Effector CD8-positive, alpha-beta T cell (primary cell): ENCODE data around the gene PTRHD1.
A peak's percentile ranks its signal among the peaks of the same experiment; 100 is the strongest.
"Not testable (repeated sequence)": the region's sequence is repeated elsewhere in the genome, so short reads cannot be mapped to it uniquely, and the experiment has no call there.

ENCODE experiments used
- DNase-seq: peaks from one replicate; lab custom pipeline; 2025; lab: John Stamatoyannopoulos, UW
- total RNA-seq, 4 experiments: gene quantifications; one replicate each; lab custom pipeline; 2026; lab: John Stamatoyannopoulos, UW

PTRHD1 gene, protein sequence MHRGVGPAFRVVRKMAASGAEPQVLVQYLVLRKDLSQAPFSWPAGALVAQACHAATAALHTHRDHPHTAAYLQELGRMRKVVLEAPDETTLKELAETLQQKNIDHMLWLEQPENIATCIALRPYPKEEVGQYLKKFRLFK
- total RNA-seq: 6.3 to 10.1 (median 8.5) reads per million in 4 experiments

DNA sequence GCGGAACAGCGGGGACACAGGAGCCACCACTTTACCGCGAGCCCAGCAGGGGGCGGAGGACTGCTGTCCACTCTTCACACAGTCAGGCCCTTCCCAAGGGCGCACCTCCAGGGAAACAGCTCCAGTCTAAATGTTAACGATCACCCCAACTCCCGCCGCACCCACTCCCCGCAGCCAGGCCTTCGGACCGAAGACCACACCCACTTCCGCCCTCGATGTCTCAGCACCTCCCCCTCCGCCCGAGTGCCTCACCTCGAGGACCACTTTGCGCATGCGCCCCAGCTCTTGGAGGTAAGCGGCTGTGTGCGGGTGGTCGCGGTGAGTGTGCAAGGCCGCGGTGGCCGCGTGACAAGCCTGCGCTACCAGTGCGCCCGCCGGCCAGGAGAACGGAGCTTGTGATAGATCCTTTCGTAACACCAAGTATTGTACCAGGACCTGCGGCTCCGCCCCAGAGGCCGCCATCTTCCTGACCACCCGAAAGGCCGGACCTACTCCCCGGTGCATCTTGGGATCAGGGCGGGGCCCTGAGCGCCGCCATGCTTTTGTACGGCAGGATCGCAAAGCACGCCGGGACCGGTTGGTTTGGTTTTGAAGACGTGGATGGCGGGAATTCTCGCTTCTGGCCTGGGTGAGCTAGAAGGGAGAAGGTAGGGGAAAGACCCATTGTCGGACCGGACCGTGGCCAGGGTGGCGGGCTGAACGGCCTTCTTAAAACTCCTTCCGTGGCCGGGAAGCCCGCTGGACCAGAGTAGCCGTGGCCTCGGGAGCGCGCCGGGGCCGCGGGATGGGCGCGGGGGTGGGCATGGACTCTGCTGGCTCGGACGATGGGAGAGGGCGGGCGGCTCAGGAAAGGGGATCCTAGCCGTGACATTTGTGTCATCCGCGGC is at the start of gene PTRHD1, which contains the start of gene CENPO:
Gene PTRHD1, minus strand, starts transcription at position 518 of the 887 bp plus-strand sequence. Its CDS starts 14 bp downstream, at position 504.
Gene CENPO, plus strand, starts transcription at position 552 of the 887 bp plus-strand sequence. CDS start 495 bp downstream, outside the sequence.
- DNase-seq: peak; percentile 88

GRCh38 chr2:24842081-24843050 is 49.2 kb upstream of the PTRHD1 start:
- no peak for DNase-seq

GRCh38 chr2:24840962-24841945 is 48.1 kb upstream of the PTRHD1 start:
- no peak for DNase-seq

DNA sequence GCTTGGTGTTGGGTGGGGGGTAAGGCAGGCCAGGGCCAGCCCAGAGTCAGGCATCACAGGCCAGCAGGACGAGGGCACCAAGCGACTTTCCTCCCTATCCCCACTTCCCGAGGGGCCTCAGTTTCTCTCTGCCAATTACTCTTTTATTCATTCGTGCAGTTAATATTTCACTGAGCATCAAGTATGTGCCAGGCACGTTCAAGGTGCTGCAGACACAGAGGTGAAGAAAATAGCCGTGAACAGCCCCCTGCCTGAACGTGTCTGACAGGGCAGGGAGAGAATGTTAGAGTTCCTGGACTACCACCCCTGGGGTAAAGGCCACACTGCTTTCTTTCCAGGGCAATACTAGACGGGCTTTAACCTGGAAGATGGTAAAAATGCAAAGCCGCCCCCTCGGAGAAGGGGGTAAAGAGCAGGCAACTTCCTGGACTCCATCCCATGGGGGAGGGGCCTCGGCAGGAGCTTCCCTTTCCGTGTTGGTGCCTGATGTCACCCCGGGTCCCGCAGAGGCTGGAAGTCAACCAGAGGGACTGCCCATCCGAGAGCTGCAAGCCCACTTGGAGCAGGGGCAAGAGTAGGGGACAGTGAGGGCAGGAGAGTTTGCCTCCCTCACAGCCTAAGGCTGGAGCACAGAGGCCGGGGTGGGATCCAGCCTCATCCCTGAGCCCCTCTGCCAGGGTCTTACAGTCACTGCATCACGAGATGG is 47.1 kb upstream of the PTRHD1 start:
- no peak for DNase-seq

GRCh38 chr2:24839729-24840128 is 46.5 kb upstream of the PTRHD1 start:
- no peak for DNase-seq

GRCh38 chr2:24838541-24838940 is 45.4 kb upstream of the PTRHD1 start:
- DNase-seq: no peak

GRCh38 chr2:24837996-24838513 is 44.9 kb upstream of the PTRHD1 start:
- DNase-seq: no peak

DNA sequence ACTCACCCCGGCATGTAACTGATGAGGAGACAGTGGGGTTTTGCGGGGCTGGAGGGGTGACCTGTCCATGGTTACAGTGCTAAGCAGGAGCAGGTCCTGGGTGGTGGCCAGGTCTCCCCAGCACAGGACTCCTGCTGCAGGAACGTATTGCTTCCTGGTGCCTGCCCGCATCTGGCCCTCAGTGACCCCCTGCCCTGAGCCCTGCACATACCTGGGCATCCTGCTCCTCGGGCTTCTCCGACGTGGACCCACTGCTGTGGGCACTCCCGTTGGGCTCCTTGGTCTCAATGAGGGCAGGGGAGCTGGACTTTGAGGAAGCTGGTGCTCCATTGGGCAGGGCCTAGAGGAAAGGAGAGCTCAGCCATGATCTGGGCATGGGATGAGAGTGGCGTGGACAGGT is 43.5 kb upstream of the PTRHD1 start:
- DNase-seq: no peak

DNA sequence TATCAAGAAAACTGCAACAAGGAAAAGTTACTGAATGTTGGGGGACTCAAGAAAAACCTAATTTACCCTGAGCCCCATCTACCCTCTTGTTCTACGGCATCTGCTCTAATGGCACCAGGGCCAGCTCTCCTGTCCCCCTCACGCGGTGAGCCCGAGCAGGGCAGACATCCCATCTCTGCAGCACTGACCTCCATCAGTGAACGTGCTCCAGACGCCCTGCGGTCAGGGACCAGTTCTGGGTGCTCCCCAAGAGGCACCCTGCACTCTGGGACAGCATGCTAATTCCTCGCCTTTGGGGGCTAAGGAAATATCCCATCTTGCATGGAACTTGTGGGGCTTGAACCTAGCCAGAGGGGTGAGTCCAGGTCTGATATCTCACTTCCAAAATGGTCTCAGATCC is 43.0 kb upstream of the PTRHD1 start:
- DNase-seq: no peak

GRCh38 chr2:24835411-24835810 is 42.2 kb upstream of the PTRHD1 start:
- DNase-seq: not testable (repeated sequence)

DNA sequence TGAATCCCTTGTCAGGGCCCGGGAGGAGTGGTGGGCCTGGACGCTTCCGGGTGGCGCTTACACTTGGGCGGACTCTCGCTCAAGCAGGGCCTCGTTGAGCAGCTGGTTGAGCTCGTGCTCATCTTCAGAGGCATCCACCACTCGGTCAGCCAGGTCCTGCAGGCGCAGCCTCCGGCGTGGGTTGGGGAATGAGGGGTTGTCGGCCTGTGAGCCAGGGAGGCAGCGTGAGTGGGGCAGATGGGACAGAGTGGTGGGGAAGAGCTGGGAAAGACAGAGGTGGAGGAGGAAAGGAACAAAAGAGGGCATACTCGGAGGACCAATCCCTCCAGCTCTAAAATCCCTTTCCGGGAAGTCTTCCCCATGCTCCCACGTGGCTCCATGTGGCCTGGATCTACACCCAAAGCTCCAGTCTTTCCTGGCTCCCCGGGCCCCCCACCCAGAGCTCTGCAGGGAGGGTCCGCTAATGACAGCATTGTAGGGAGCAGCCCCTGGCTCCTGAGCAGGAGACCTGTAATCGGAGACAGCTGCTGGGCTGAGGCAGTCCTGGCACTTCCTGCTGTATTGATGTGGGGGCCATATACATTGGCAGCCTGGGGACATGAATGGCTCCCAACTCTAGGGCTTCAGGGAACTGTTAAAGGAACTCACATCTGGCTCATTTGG is 41.7 kb upstream of the PTRHD1 start:
- no peak for DNase-seq

DNA sequence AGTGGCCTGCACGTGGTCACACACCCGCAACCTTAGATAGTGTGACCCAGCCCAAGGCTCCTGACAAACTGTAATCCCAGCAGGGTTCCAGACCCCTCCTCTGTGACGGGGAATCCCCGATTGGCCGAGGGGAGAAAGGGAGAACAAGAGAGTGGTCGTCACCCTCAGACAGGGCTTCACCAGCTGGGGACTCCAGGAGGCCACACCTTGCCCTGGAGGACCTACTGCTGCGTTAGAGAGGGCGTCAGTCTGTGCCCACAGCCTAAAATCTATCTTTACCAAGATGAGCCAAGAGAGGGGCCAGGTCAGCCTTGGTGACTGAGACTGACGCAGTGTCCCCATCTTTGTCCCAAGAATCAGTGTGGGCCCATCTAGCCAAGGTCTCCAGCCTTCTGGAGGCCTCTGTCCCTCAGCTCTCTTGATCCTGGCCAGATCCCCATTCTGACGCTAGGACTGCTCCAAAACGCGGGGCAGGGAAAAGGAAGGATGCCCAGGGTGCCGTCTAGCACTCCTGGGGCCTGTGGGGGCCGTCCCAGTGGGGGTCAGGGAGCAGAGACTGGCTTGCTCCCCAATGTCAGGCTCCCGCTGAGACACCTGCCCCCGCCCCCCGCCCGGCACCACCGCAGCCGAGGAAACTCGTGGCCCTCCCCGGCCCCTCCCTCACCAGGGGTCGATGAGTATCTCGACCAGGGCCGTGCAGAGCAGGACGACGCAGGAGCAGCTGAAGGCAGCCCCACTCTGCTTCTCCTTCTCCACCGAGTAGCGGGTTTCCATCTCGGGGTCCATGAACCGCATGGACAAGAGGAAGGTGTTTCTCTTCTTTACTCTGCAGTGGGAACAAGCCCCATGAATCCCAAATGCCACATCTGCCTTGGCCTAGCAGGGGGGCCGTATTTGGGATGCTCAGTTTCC is 40.9 kb upstream of the PTRHD1 start:
- no peak for DNase-seq

DNA sequence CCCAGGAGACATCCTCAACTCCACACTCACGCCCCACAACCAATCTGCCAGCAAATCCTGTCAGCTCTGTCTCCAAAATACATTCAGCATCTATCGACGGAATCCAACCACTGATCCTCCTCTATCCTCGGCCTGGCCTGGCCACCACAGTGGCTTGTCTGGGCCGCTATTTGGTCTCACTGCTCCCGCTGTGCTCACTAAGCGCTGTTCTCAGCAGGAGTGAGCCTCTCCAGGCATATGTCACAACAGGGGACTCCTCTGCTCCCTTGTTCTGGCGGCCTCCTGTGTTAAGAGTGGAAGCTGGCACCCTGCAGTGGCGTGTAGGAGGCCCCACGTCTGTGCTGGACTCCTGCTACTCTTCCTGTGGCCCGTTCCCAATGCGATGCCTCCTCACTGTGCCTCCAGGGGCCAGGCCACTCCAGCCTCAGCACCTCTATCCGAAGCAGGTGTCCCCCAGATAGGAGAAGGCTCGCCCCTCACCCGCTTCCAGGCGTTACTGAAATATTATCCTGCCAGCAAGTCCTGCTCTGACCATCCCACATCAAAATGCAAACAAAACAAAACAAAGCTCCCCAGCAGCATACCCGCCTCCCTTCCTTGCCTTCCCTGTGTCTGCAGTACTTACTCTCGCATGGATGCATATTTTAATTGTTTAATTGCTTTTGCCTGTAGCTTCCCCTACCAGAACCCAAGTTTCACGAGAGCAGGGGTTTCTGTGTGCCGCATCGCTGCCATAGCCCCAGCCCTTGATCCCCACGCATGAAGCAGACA is 39.9 kb upstream of the PTRHD1 start:
- no peak for DNase-seq

DNA sequence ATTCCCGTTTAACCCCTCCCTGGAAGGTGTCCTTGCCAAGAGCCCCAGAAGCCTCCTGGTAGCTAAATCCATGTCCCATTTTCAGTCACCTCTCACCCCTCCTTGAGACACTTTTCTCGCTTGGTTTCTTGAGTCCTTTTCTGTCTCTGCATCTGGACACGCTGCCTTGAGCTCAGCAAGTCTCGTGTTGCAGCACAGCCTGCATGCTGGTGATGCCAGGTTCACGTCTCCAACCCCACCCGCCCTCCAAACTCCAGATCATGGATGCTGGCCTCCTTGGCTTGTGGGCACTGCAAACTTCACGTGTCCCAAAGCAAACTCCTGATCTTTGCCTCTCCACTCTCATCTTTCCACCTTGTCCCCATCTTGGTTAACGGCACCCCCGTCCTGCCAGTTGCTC is 39.3 kb upstream of the PTRHD1 start:
- DNase-seq: no peak

GRCh38 chr2:24832073-24832461 is 38.9 kb upstream of the PTRHD1 start:
- no peak for DNase-seq

- no peak for DNase-seq
Measured at GRCh38 chr2:24831221-24832072, 38.3 kb upstream of the PTRHD1 start.

DNA sequence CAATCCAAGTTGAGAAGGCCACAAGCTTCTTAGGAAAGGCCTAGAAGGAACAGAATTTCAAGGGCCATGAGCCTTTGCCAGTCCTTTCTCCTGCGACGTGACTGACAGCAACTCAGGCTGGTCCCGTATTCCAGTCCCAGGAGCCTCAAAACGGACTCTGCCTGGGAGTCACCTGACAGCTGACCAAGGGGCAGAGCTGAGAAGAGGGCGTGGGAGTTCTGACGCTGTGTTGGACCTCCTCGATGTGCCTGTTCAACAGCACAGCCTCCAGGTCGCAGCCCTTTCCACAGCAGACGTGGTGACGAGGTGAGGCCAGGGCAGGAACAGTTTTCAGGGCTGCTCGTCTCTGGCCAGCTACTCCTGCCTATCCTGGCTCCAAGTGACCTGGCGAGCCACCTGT is 37.6 kb upstream of the PTRHD1 start:
- DNase-seq: no peak
